Duodenal mucosa (tissue), 2 donors: ENCODE results near the gene NUMA1.
A peak's percentile ranks its signal among the peaks of the same experiment; 100 is the strongest.

Experiments used
- H3K27ac ChIP-seq: one replicate; pipeline ENCODE4 v1.7.0; 2013; ENCODE audit warnings: low read depth, low read length
- H3K27me3 ChIP-seq, 2 donors: one replicate each; pipeline ENCODE4 v1.7.0; 2013; ENCODE audit warnings: low read length in 2 of 2, control low read depth in 1 of 2; ENCODE audit not compliant: insufficient read depth in 2 of 2, control insufficient read depth in 1 of 2
- H3K36me3 ChIP-seq, 2 donors: one replicate each; pipeline ENCODE4 v1.7.0; 2013; ENCODE audit warnings: low read length in 2 of 2, control low read depth in 1 of 2; ENCODE audit not compliant: insufficient read depth in 2 of 2, control insufficient read depth in 1 of 2
- H3K4me1 ChIP-seq, 2 donors: one replicate each; pipeline ENCODE4 v1.7.0; 2013; ENCODE audit warnings: low read length in 2 of 2, control low read depth in 1 of 2; ENCODE audit not compliant: insufficient read depth in 2 of 2, control insufficient read depth in 1 of 2
- H3K4me3 ChIP-seq, 2 donors: one replicate each; pipeline ENCODE4 v1.7.0; 2013; ENCODE audit warnings: low read length in 2 of 2, low read depth in 1 of 2
- H3K9ac ChIP-seq, 2 donors: one replicate each; pipeline ENCODE4 v1.7.0; 2013; ENCODE audit warnings: low read length in 2 of 2, low read depth in 1 of 2
- H3K9me3 ChIP-seq, 2 donors: one replicate each; pipeline ENCODE4 v1.7.0; 2013; ENCODE audit warnings: low read length in 2 of 2, control low read depth in 1 of 2; ENCODE audit not compliant: control insufficient read depth in 1 of 2

The NUMA1 gene

DNA sequence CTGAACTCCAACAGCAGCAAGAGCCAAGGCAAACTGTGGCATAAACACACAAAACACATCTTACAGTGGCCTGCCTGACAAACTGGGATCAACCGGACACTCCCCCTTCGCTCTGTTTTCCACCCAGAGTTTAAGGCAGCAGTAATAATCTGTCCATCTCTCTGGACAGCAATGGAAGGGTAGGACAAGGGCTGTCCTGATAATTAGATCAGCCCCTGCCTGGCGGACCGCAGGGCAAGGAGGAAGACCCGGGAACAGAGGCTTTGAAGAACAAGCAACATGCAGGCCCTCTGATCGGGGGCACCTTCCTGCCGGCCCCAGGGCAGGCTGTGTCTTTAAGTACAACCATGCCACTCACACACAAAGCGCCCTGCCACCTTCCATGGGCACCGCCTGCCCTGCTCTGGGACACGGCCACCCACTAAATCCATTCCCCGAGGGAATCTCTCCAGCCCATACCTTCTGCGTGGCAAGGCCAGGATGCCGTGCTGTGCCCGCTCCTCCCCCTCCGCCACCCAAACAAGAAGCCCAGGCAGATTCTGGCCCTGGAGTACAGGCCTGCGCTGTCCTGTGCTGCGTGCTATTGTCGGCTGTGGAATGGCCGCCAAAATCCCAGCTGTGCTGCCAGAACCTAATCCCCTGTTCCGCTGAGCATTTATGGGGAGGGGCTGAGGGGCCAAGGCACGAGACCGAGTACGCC is 38.8 kb downstream of the NUMA1 start:
- H3K4me3 ChIP-seq = peak overlapping the region; percentile 77 to 86
- H3K36me3 ChIP-seq = no peaks in the 10 kb centered on the region
- peak overlapping the region; percentile 95 for H3K27ac ChIP-seq
- H3K9me3 ChIP-seq = no peaks in the 10 kb centered on the region
- H3K27me3 ChIP-seq = no peaks in the 10 kb centered on the region
- peaks cover 42 to 53% of the 10 kb centered on the region in 2 donors for H3K4me1 ChIP-seq
- peak overlapping the region; percentile 76 to 88 for H3K9ac ChIP-seq

DNA sequence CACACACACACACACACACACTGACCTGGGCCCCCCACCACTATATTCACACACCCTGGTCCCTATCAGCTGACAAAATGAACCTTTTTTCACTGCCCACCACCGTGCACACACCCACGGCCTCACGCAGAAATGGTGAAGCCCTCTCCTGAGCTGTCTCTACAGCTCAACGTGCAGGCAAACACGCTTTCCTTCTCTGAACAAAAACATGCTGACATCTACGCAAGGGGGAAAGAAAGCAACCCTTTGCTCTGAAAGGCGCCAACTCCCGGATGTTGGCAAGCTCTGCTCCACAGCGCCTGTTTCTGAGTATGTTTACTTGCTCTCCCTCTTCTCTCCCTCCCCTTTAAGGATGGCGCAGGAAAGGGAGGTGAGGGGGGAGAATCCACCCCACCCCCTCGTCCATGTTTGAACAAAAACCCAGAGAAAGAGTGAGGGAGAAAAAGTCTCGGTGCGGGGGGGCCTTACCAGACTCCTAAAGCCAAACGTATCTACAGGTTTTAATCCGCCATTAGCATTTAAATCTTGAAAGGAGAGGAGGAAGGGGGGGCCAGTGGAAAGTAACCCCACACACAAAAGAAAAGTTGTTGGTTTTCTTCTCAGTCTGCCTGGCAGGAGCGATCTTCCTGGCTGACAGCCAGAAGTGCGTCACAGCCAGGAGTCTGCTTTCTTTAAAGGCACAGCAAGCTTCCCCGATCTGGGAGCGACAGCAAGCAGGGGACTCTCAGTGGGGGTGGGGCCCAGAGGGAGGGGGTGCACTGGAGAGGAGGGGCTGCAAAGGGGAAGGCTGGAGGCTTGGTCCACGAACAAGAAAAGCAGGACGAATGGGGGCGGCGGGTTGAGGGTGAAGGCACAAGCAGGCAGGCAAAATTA is 39.6 kb downstream of the NUMA1 start:
- no peaks in the 10 kb centered on the region for H3K27me3 ChIP-seq
- peaks cover 0 to 7% of the 10 kb centered on the region in 2 donors for H3K36me3 ChIP-seq
- peak overlapping the region; percentile 76 to 88 for H3K9ac ChIP-seq
- peak overlapping the region; percentile 95 for H3K27ac ChIP-seq
- H3K4me3 ChIP-seq = peak overlapping the region; percentile 77 to 86
- peaks cover 49 to 53% of the 10 kb centered on the region in 2 donors for H3K4me1 ChIP-seq
- H3K9me3 ChIP-seq = no peaks in the 10 kb centered on the region

DNA sequence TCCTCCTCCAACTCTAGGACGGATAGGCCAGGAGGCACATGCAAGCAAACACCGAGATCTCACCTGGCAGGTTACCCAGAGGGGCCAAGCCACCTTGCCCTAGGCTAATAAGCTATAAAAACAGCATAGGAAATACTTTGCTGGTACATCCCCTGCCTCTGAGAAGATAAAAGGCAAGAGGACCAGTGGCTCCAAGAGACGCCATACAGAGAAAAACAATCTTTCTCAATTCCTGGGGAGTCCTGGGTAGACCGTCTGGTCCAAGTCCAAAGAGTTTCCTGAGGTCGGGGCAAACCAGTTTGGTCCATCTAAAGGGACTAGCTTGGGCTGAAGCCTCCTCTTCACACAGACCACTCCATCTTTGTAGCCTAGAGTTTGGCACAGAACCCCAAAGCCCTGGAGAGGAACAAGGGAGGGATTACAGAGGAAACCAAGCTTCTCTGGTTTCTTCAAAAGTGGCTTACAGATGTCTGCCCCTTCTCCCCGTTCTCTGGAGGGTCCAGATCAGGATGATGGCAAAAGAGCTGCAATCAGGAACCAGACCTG is 40.4 kb downstream of the NUMA1 start:
- Histone ChIP-seq H3K9ac (peak overlapping the region; percentile 76 to 88), H3K4me3 (peak overlapping the region; percentile 77 to 86), H3K9me3 (no peaks in the 10 kb centered on the region), H3K27ac (peak overlapping the region; percentile 95), H3K36me3 (peaks cover 3 to 13% of the 10 kb centered on the region in 2 donors), H3K27me3 (no peaks in the 10 kb centered on the region), H3K4me1 (peaks cover 49 to 53% of the 10 kb centered on the region in 2 donors)

DNA sequence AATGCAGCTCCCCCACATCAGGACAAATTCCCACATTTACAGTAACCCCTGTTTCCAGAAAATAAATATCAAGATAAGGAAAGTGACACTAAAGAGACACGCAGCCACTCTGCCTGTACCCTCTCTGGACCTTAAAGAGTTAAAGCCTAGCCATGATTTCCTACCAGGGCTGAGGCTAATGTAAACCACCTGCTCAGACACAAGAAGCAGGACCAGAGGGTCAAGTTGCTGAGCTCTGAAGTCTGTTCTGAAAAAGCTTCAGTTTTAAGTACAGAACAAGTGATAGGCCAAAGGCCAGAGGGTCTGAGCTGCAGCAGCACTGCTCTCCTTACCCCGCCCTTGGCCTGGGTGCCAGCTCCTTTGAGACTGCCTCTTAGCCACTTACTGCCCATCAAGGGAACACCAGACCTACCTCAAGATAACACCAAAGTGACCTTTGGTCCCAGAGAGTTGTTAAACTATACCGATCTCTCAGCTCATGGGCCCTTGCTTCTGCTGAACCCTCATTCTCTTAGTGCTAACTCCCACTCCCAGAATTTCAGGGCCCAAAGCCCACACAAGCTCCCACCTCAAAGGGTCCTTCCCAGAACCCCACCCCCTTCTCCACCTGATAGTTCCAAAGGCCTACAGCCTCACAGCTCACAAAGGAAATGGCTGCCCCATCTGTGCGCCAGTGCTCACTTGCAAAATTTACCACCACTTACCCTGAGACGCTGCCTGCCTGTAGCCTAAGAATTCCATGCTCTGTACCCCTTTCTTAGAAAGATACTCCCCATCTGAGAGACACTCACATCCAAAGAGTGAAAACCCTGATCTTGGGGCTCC is 41.1 kb downstream of the NUMA1 start:
- Histone ChIP-seq H3K27ac (peak overlapping the region; percentile 95), H3K27me3 (no peaks in the 10 kb centered on the region), H3K9me3 (no peaks in the 10 kb centered on the region), H3K9ac (peak overlapping the region; percentile 76 to 88), H3K4me1 (peaks cover 49 to 53% of the 10 kb centered on the region in 2 donors), H3K36me3 (peaks cover 3 to 15% of the 10 kb centered on the region in 2 donors), H3K4me3 (peak overlapping the region; percentile 77 to 86)

DNA sequence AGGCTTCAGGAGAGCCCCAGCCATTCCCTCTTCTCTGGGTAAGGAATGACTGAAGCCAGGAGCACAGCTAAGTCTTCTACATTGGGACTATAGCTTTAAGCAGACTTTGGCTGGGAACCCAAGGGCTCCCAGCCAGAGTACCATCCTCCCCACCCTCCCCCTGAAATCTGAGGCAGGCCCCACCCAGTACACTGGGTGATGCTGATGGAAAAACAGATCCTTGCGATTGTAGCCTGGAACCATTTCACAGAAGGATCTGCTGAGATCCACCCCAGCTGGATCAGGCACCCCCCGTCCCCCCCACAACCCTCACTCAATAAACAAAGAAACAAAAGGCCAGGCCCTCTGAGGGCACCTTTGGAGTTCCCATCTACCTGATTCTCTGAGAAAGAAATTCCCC is 41.9 kb downstream of the NUMA1 start:
- Histone ChIP-seq H3K4me1 (peaks cover 49 to 53% of the 10 kb centered on the region in 2 donors), H3K27me3 (no peaks in the 10 kb centered on the region), H3K36me3 (peaks cover 3 to 22% of the 10 kb centered on the region in 2 donors), H3K4me3 (peak overlapping the region; percentile 77 to 86), H3K9me3 (no peaks in the 10 kb centered on the region), H3K27ac (peak overlapping the region; percentile 95), H3K9ac (peak overlapping the region; percentile 76 to 88)

DNA sequence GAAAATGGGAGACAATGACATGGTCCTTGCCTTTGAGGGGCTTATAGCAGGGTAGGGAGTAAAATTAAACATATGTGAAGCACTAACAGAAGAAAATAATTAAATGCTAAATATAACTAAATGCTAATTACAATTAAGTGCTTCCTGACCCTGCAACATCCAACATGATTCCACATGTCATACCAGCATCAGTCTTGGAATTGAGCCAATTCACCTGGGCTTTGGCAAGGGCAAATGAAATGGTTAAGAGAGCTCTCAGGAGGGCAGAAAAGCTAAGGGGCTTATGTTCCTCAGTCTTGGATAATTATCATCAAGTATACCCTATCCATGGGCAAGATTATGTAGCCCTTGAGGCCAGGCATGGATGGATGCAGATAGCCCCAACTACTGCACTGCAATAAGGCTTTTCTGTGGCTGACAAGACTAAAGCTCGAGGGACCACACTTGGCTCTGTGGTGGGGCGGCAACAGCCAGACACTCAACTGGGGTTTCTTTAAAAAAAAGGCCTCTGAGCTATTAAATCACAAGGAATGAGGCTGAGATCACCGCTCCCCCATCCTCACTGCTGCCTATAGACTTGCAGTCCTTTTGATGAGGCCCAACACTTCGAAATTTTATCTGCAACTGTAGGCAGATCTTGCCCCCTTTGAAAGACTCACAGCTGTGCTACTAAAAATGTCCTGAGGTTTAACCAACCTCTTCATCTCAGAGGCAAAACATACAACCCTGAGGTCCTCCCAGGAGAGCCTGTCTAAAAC is 42.6 kb downstream of the NUMA1 start:
- Histone ChIP-seq H3K9me3 (no peaks in the 10 kb centered on the region), H3K27me3 (no peaks in the 10 kb centered on the region), H3K4me3 (peak overlapping the region; percentile 77 to 86), H3K36me3 (peaks cover 3 to 28% of the 10 kb centered on the region in 2 donors), H3K27ac (no peak overlapping the region), H3K4me1 (peaks cover 46 to 49% of the 10 kb centered on the region in 2 donors), H3K9ac (peak overlapping the region; percentile 38 to 88)

DNA sequence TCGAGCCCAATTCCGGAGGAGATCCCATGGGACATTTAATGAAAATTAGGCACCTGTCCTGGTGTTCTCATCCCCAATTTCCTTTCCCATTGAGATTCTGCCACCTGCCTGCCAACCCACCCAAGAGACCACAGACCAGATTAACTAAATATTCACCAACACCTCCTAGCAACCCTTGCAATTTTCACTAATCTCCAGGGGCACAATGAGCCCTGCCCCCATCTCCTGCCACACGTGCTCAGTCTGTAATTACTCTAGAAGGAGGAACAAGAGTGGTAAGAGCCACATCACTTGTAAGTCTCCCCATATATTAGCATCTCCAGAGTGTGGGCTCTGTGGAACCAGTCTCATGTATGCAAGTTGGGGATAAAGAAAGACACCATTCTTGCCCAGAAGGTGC is 43.7 kb downstream of the NUMA1 start:
- Histone ChIP-seq H3K27me3 (no peaks in the 10 kb centered on the region), H3K4me3 (no peak overlapping the region), H3K4me1 (peaks cover 37 to 40% of the 10 kb centered on the region in 2 donors), H3K9me3 (no peaks in the 10 kb centered on the region), H3K9ac (no peak overlapping the region), H3K27ac (no peak overlapping the region), H3K36me3 (peaks cover 3 to 28% of the 10 kb centered on the region in 2 donors)

DNA sequence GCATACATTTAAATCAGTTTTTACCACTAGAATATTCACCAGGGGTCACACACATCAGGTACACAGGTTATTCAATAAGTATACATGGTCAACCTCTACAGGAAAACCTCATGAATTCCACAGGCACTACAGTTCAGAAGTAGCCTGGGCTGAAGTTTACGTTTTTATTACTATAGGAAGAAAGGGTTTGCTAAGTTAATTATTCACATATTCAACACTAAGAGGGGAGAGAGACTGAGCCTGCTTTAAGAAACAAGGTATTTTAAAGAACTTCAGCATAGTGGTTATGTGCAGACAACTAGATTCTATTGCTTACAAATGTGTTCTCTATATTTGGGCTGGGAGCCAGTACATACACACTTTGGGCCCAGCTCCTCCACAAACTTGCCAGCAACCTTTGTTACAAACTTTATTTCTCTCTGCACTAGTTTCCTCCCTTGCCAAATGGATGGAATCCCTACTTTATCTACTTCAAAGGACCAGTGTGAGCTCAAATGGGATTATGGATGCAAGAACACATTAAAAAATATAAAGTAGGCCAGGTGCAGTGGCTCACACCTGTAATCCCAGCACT is 49.8 kb downstream of the NUMA1 start:
- Histone ChIP-seq H3K36me3 (peaks cover 21 to 66% of the 10 kb centered on the region in 2 donors), H3K4me3 (no peak overlapping the region), H3K9me3 (no peaks in the 10 kb centered on the region), H3K4me1 (peaks cover 8 to 11% of the 10 kb centered on the region in 2 donors), H3K27ac (no peak overlapping the region), H3K27me3 (no peaks in the 10 kb centered on the region), H3K9ac (no peak overlapping the region)

DNA sequence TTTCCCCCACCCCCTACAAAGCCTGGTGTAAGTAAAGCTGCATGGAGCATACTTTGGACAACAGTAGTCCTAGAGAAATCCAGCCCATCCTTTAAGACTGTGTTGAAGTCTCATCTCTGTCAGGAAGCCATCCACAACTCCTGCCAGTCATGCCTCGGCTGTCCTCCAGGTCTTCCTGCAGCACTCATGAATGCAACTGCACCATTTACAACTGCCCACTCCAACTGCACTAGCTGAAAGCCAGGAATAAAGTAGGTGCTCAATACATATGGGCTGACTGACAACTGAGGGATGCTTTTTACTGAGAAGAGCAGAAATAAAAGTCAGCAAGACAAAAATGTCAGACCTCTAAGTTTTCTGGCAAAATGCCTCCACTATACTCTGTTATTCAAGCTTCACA is 54.3 kb downstream of the NUMA1 start:
- Histone ChIP-seq H3K27ac (no peak overlapping the region), H3K9ac (no peak overlapping the region)

More for the DNA sequence above, 54.3 kb downstream of the NUMA1 start:
- no peaks in the 10 kb centered on the region for H3K9me3 ChIP-seq
- H3K4me1 ChIP-seq = peaks cover 10 to 15% of the 10 kb centered on the region in 2 donors
- H3K4me3 ChIP-seq = no peak overlapping the region
- peaks cover 46 to 85% of the 10 kb centered on the region in 2 donors for H3K36me3 ChIP-seq
- H3K27me3 ChIP-seq = no peaks in the 10 kb centered on the region
